ENCODE results near the gene RPL13A. TPM values are rescaled to one million over a fixed set of nuclear protein-coding genes. Genes with fewer than 3 reads are reported as not detected.

Gene RPL13A
- total and polyA plus RNA-seq, 2 of the 4 experiments (the other 2 are of a cell fraction), result 1,477 to 2,069 TPM

- H3K36me3 ChIP-seq (ENCODE audit: control insufficient read depth, insufficient read depth, low read length), result peaks cover 17% of the 10 kb centered on the region
- no peak overlapping the region for H2BK120ac ChIP-seq (ENCODE audit: low read depth, low read length)
- no peak overlapping the region for H2AK9ac ChIP-seq (replicated peaks; ENCODE audit: low read depth, low read length, poor library complexity)
- H3K27ac ChIP-seq (ENCODE audit: insufficient read depth, low read length), result no peak overlapping the region
- H3K18ac ChIP-seq (ENCODE audit: low read depth, low read length), result no peak overlapping the region
- no peak overlapping the region for H3K9ac ChIP-seq (ENCODE audit: low read depth, low read length)
- dilution Hi-C loops (cut with HindIII; ENCODE audit: low sequenced_read_pairs, unreplicated experiment), result no loop called here
- H3K9me1 ChIP-seq (ENCODE audit: insufficient read depth, low read length), result 0 out of 2 replicates have a peak, but pooled peaks cover 3% of the 10 kb centered on the region
- ATAC-seq (ENCODE audit: low read depth) (no peak), DNase-seq (no peak)
- peaks cover 4% of the 10 kb centered on the region; the same call in 1 of the 2 replicates for H4K20me1 ChIP-seq (ENCODE audit: insufficient read depth, low read length)
- no peak overlapping the region for H2BK15ac ChIP-seq (ENCODE audit: low read depth, low read length)
- H3K56ac ChIP-seq (ENCODE audit: extremely low read depth, insufficient read depth, low read length), result no peak overlapping the region
- no peak overlapping the region for H4K5ac ChIP-seq (ENCODE audit: low read depth, low read length)
- H3K23ac ChIP-seq (ENCODE audit: low read depth, low read length), result no peak overlapping the region
- no peak overlapping the region for H3K14ac ChIP-seq (replicated peaks; ENCODE audit: low read depth, low read length)
- H3K4me2 ChIP-seq (ENCODE audit: low read depth, low read length), result no peak overlapping the region
- in situ Hi-C loops (cut with MboI; ENCODE audit: low sequenced_read_pairs), result no loop called here
- H2AK5ac ChIP-seq (ENCODE audit: low read depth, low read length), result no peak overlapping the region
- H3K4ac ChIP-seq (ENCODE audit: low read depth, low read length), result no peak overlapping the region
- WGBS, 2 experiments (ENCODE audit: extremely low coverage in 2 of 2, insufficient read length in 1 of 2), result 100% methylated on average over 1 of the region's 5 CpGs; no CpG with 5 or more reads in 1 of the 2 experiments
- H4K8ac ChIP-seq (ENCODE audit: low read depth in 2 of 2, low read length in 2 of 2), result no peak overlapping the region
- CTCF ChIA-PET, result no interaction called here
- intact Hi-C loops (cut with micrococcal nuclease), result no loop called here
- H4K91ac ChIP-seq (ENCODE audit: insufficient read depth, low read depth, low read length), result no peak overlapping the region
- no peaks in the 10 kb centered on the region for H3K27me3 ChIP-seq (ENCODE audit: control insufficient read depth, insufficient read depth, low read length)
- H3K79me1 ChIP-seq (ENCODE audit: low read depth in 1 of 2, low read length in 2 of 2), result peaks cover 0 to 8% of the 10 kb centered on the region in 2 experiments; a peak in 2 of 4 replicates
- H2BK5ac ChIP-seq (ENCODE audit: low read depth, low read length, poor library complexity, severe bottlenecking), result no peak overlapping the region
- TF ChIP-seq MAFK (IDR thresholded peaks at IDR 0.05; ENCODE audit: low read depth, low read length), result no peak
- no peak for TF ChIP-seq POLR2A (IDR thresholded peaks at IDR 0.05; ENCODE audit: low read depth, low read length)
- no peak for TF ChIP-seq RFX5 (IDR thresholded peaks at IDR 0.05; ENCODE audit: low read depth, low read length)
- no peak overlapping the region for H3K4me3 ChIP-seq (ENCODE audit: insufficient read depth, low read depth, low read length)
- H2BK20ac ChIP-seq (ENCODE audit: low read depth, low read length), result no peak overlapping the region
- BruUV-seq (replicated peaks), result no TSS peak
- H3K4me1 ChIP-seq (ENCODE audit: control insufficient read depth, insufficient read depth, low read length), result no peaks in the 10 kb centered on the region
- no peaks in the 10 kb centered on the region for H3K9me3 ChIP-seq (ENCODE audit: control insufficient read depth, insufficient read depth, low read length)
- POLR2A ChIA-PET (ENCODE audit: unreplicated experiment), result no interaction called here
- no peak overlapping the region for H2AFZ ChIP-seq (replicated peaks; ENCODE audit: low read length, poor library complexity)
These were observed 51.2 kb downstream of the RPL13A start for GRCh38 chr19:49538643-49539042.
